GM23338 (cell line): Measurements from ENCODE around the gene GPANK1. TPM values are rescaled to one million over a fixed set of nuclear protein-coding genes. Genes with fewer than 3 reads are reported as not detected.

Experiments
- ATAC-seq: fragments of 200-7000 bp; cut with Tn5 transposase; 3 replicates; pipeline ENCODE4 v1.9.1; 2020
- DNase-seq: peaks from one replicate; pipeline ENCODE4 v3.0.0-alpha.2; 2015; ENCODE audit warnings: low spot score
- H2AFZ ChIP-seq: fragments of 200-600 bp; sonication (generic); 2 replicates; pipeline ENCODE4 v1.8.0; 2016; ENCODE audit warnings: antibody characterized with exemption, mild to moderate bottlenecking, moderate library complexity
- H3F3A ChIP-seq: fragments of 200-600 bp; sonication (generic); replicated peaks from 2 replicates; pipeline ENCODE4 v1.8.0; 2017; ENCODE audit warnings: antibody characterized with exemption, mixed run types, low read depth
- H3K27ac ChIP-seq: fragments of 200-600 bp; sonication (generic); 2 replicates; pipeline ENCODE4 v1.6.1; 2016; ENCODE audit warnings: low read depth
- H3K27me3 ChIP-seq: fragments of 200-600 bp; sonication (generic); 2 replicates; pipeline ENCODE4 v1.8.0; 2016; ENCODE audit warnings: mild to moderate bottlenecking, mixed run types, moderate library complexity; ENCODE audit not compliant: insufficient read depth
- H3K36me3 ChIP-seq: fragments of 200-600 bp; sonication (generic); 2 replicates; pipeline ENCODE4 v1.8.0; 2016; ENCODE audit warnings: mild to moderate bottlenecking; ENCODE audit not compliant: insufficient read depth
- H3K4me1 ChIP-seq: fragments of 200-600 bp; sonication (generic); 2 replicates; pipeline ENCODE4 v1.8.0; 2016; ENCODE audit warnings: mild to moderate bottlenecking, moderate library complexity; ENCODE audit not compliant: insufficient read depth
- H3K4me2 ChIP-seq: fragments of 200-600 bp; sonication (generic); 2 replicates; pipeline ENCODE4 v1.7.1; 2017; ENCODE audit warnings: mixed run types
- H3K4me3 ChIP-seq: fragments of 200-600 bp; sonication (generic); 2 replicates; pipeline ENCODE4 v1.6.1; 2016; ENCODE audit warnings: mixed run types
- H3K79me2 ChIP-seq: fragments of 200-600 bp; sonication (generic); replicated peaks from 2 replicates; pipeline ENCODE4 v1.8.0; 2017; ENCODE audit warnings: mild to moderate bottlenecking; ENCODE audit not compliant: insufficient read depth
- H3K9me2 ChIP-seq: fragments of 200-600 bp; sonication (generic); 2 replicates; pipeline ENCODE4 v1.8.0; 2017; ENCODE audit not compliant: insufficient read depth
- H4K20me1 ChIP-seq: fragments of 200-600 bp; sonication (generic); replicated peaks from 2 replicates; pipeline ENCODE4 v1.8.0; 2017; ENCODE audit warnings: mild to moderate bottlenecking; ENCODE audit not compliant: insufficient read depth
- H3K27ac Mint-ChIP-seq: 2 replicates; pipeline ENCODE4 v1.8.0; 2020; ENCODE audit warnings: inconsistent platforms, mild to moderate bottlenecking, moderate library complexity, mixed read lengths
- H3K27me3 Mint-ChIP-seq: 3 replicates; pipeline ENCODE4 v1.8.0; 2022; ENCODE audit warnings: low read depth, mild to moderate bottlenecking, moderate library complexity, mixed read lengths, inconsistent platforms; ENCODE audit not compliant: insufficient read depth, poor library complexity
- H3K36me3 Mint-ChIP-seq: 3 replicates; pipeline ENCODE4 v1.8.0; 2021; ENCODE audit warnings: low read depth, mild to moderate bottlenecking, inconsistent platforms, moderate library complexity, mixed read lengths
- H3K4me1 Mint-ChIP-seq: 3 replicates; pipeline ENCODE4 v1.8.0; 2020; ENCODE audit warnings: mild to moderate bottlenecking, inconsistent platforms, mixed read lengths
- H3K4me3 Mint-ChIP-seq: 3 replicates; pipeline ENCODE4 v1.8.0; 2021; ENCODE audit warnings: moderate library complexity, mild to moderate bottlenecking, inconsistent platforms, mixed read lengths
- H3K9me3 Mint-ChIP-seq: 3 replicates; pipeline ENCODE4 v1.8.0; 2020; ENCODE audit warnings: moderate library complexity, mild to moderate bottlenecking, inconsistent platforms, mixed read lengths
- CREB1 ChIP-seq: fragments of 250-450 bp; sonication (Bioruptor Pico); IDR thresholded peaks from 2 replicates; pipeline ENCODE4 v1.5.0; 2020; ENCODE audit warnings: low read depth, mild to moderate bottlenecking, moderate library complexity
- EZH2 ChIP-seq: fragments of 200-600 bp; sonication (generic); IDR thresholded peaks from one replicate; pipeline ENCODE4 v1.8.0; 2017; ENCODE audit warnings: antibody characterized with exemption, mild to moderate bottlenecking, low read depth; ENCODE audit not compliant: unreplicated experiment
- JUNB ChIP-seq: IDR thresholded peaks from one replicate; pipeline ENCODE4 v1.6.1; 2016; ENCODE audit warnings: antibody characterized with exemption; ENCODE audit not compliant: unreplicated experiment
- NANOG ChIP-seq: IDR thresholded peaks from 2 replicates; pipeline ENCODE4 v1.6.1; 2016; ENCODE audit warnings: antibody characterized with exemption, borderline replicate concordance
- ZNF114 ChIP-seq: fragments of 250-450 bp; sonication (Bioruptor Pico); IDR thresholded peaks from 2 replicates; pipeline ENCODE4 v1.5.0; 2020; ENCODE audit warnings: mild to moderate bottlenecking, moderate library complexity
- ZNF331 ChIP-seq: fragments of 250-450 bp; sonication (Bioruptor Pico); IDR thresholded peaks from 2 replicates; pipeline ENCODE4 v1.5.0; 2020; ENCODE audit warnings: low read depth, mild to moderate bottlenecking, moderate library complexity
- polyA plus RNA-seq: library from polyadenylated mRNA; unstranded; fragments of >200 nt; fragmentation: Nextera tagmentation; extraction: Ambion mirVana; gene quantifications from 2 replicates; pipeline ENCODE4 v1.2.1, GENCODE V29; 2016
- total RNA-seq: library from RNA; depleted of rRNA; stranded (reverse); fragments of >200 nt; shearing (Covaris generic); gene quantifications from 2 replicates; pipeline ENCODE4 v1.2.3, GENCODE V29; 2014
- TF ChIP-seq, protein P1 (sequence below): fragments of 250-450 bp; sonication (Bioruptor Pico); IDR thresholded peaks from 2 replicates; pipeline ENCODE4 v1.5.0; 2020; ENCODE audit warnings: mild to moderate bottlenecking, moderate library complexity

The GPANK1 gene
- total and polyA plus RNA-seq, 2 experiments from 2014 or later = 27.1 to 49.2 TPM

GRCh38 chr6:31614684-31615578 is 49.9 kb downstream of the GPANK1 start, which contains the start of gene AIF1:
Gene AIF1, plus strand, starts transcription at chr6:31615234. Its CDS starts 96 bp downstream, at chr6:31615330.
- Histone ChIP-seq H3K4me2 (peak within 1 kb of the TSS; percentile 70), H2AFZ (peak within 1 kb of the TSS; percentile 78), H3K79me2 (no peaks in the 10 kb centered on the region; the same call in 1 of the 2 replicates), H3K4me1 (peaks cover 25% of the 10 kb centered on the region), H3K36me3 (no peaks in the 10 kb centered on the region), H3K9me2 (no peaks in the 10 kb centered on the region), H3K27ac (peak within 1 kb of the TSS; percentile 66; the same call in 1 of the 2 replicates), H3K4me3 (peak within 1 kb of the TSS; percentile 35; the same call in 1 of the 2 replicates), H3K27me3 (no peaks in the 10 kb centered on the region), H3F3A (no peaks in the 10 kb centered on the region), H4K20me1 (no peaks in the 10 kb centered on the region)
- H3K4me1 Mint-ChIP-seq = peaks cover 29% of the 10 kb centered on the region
- DNase-seq (no peak), ATAC-seq (no peak)
- H3K27me3 Mint-ChIP-seq = peaks cover 9% of the 10 kb centered on the region
- H3K9me3 Mint-ChIP-seq = no peaks in the 10 kb centered on the region
- TF ChIP-seq CREB1 (CRISPR knock-in tag) (no peak), ZNF331 (CRISPR knock-in tag) (no peak), EZH2 (no peak), JUNB (no peak), ZNF114 (CRISPR knock-in tag) (no peak), NANOG (no peak)
- peak within 1 kb of the TSS; percentile 31 for H3K4me3 Mint-ChIP-seq
- H3K36me3 Mint-ChIP-seq = peaks cover 8% of the 10 kb centered on the region; the same call in 2 of the 3 replicates
- peak within 1 kb of the TSS; percentile 54 for H3K27ac Mint-ChIP-seq

- no peaks in the 10 kb centered on the region for H3K27me3 ChIP-seq
- no peak overlapping the region for H3K4me3 ChIP-seq
- Mint-ChIP-seq H3K36me3 (peaks cover 2% of the 10 kb centered on the region; the same call in 1 of the 3 replicates), H3K9me3 (no peaks in the 10 kb centered on the region), H3K27ac (no peak overlapping the region), H3K4me3 (no peak overlapping the region; the same call in 2 of the 3 replicates), H3K27me3 (peaks cover 9% of the 10 kb centered on the region), H3K4me1 (peaks cover 31% of the 10 kb centered on the region)
- H4K20me1 ChIP-seq = no peaks in the 10 kb centered on the region
- H3K79me2 ChIP-seq = no peaks in the 10 kb centered on the region; the same call in 1 of the 2 replicates
- H2AFZ ChIP-seq = peak overlapping the region; percentile 32; the same call in 1 of the 2 replicates
- H3K9me2 ChIP-seq = no peaks in the 10 kb centered on the region
- H3K4me2 ChIP-seq = peak overlapping the region; percentile 65; the same call in 1 of the 2 replicates
- no peak overlapping the region for H3K27ac ChIP-seq
- H3K4me1 ChIP-seq = peaks cover 28% of the 10 kb centered on the region
- H3K36me3 ChIP-seq = no peaks in the 10 kb centered on the region
- DNase-seq (no peak), ATAC-seq (no peak)
- TF ChIP-seq ZNF114 (CRISPR knock-in tag) = no peak
- TF ChIP-seq EZH2 = no peak
- TF ChIP-seq, protein P1, sequence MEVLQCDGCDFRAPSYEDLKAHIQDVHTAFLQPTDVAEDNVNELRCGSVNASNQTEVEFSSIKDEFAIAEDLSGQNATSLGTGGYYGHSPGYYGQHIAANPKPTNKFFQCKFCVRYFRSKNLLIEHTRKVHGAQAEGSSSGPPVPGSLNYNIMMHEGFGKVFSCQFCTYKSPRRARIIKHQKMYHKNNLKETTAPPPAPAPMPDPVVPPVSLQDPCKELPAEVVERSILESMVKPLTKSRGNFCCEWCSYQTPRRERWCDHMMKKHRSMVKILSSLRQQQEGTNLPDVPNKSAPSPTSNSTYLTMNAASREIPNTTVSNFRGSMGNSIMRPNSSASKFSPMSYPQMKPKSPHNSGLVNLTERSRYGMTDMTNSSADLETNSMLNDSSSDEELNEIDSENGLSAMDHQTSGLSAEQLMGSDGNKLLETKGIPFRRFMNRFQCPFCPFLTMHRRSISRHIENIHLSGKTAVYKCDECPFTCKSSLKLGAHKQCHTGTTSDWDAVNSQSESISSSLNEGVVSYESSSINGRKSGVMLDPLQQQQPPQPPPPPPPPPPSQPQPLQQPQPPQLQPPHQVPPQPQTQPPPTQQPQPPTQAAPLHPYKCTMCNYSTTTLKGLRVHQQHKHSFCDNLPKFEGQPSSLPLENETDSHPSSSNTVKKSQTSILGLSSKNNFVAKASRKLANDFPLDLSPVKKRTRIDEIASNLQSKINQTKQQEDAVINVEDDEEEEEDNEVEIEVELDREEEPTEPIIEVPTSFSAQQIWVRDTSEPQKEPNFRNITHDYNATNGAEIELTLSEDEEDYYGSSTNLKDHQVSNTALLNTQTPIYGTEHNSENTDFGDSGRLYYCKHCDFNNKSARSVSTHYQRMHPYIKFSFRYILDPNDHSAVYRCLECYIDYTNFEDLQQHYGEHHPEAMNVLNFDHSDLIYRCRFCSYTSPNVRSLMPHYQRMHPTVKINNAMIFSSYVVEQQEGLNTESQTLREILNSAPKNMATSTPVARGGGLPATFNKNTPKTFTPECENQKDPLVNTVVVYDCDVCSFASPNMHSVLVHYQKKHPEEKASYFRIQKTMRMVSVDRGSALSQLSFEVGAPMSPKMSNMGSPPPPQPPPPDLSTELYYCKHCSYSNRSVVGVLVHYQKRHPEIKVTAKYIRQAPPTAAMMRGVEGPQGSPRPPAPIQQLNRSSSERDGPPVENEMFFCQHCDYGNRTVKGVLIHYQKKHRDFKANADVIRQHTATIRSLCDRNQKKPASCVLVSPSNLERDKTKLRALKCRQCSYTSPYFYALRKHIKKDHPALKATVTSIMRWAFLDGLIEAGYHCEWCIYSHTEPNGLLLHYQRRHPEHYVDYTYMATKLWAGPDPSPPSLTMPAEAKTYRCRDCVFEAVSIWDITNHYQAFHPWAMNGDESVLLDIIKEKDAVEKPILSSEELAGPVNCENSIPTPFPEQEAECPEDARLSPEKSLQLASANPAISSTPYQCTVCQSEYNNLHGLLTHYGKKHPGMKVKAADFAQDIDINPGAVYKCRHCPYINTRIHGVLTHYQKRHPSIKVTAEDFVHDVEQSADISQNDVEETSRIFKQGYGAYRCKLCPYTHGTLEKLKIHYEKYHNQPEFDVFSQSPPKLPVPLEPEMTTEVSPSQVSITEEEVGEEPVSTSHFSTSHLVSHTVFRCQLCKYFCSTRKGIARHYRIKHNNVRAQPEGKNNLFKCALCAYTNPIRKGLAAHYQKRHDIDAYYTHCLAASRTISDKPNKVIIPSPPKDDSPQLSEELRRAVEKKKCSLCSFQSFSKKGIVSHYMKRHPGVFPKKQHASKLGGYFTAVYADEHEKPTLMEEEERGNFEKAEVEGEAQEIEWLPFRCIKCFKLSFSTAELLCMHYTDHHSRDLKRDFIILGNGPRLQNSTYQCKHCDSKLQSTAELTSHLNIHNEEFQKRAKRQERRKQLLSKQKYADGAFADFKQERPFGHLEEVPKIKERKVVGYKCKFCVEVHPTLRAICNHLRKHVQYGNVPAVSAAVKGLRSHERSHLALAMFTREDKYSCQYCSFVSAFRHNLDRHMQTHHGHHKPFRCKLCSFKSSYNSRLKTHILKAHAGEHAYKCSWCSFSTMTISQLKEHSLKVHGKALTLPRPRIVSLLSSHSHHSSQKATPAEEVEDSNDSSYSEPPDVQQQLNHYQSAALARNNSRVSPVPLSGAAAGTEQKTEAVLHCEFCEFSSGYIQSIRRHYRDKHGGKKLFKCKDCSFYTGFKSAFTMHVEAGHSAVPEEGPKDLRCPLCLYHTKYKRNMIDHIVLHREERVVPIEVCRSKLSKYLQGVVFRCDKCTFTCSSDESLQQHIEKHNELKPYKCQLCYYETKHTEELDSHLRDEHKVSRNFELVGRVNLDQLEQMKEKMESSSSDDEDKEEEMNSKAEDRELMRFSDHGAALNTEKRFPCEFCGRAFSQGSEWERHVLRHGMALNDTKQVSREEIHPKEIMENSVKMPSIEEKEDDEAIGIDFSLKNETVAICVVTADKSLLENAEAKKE (CRISPR knock-in tag) = no peak
- no peaks in the 10 kb centered on the region for H3F3A ChIP-seq
Measured at GRCh38 chr6:31614075-31614619, 50.6 kb downstream of the GPANK1 start.
